OCI-LY1 (cell line): ENCODE data around the gene LIPA.

Source experiments
- CTCF ChIP-seq: fragments of 200-600 bp; sonication (generic), shearing (Covaris generic); IDR thresholded peaks from 2 replicates; pipeline ENCODE4 v1.5.1; 2017; ENCODE audit warnings: mild to moderate bottlenecking, antibody characterized with exemption, low read length, moderate library complexity, mixed read lengths
- EZH2 ChIP-seq: fragments of 200-600 bp; sonication (generic), shearing (Covaris generic); IDR thresholded peaks from 2 replicates; pipeline ENCODE4 v1.8.0; 2017; ENCODE audit warnings: borderline replicate concordance, mixed run types, mild to moderate bottlenecking, antibody characterized with exemption, low read length, moderate library complexity, mixed read lengths

GRCh38 chr10:89242840-89243568, 8.6 kb downstream of the LIPA start:
- TF ChIP-seq CTCF (no peak), EZH2 (no peak)
